ENCODE results near the gene SLC5A9. TPM values are rescaled to one million over a fixed set of nuclear protein-coding genes. Genes with fewer than 3 reads are reported as not detected.

Gene SLC5A9
- total RNA-seq, 2 donors from 2014 or later, result not detected

DNA sequence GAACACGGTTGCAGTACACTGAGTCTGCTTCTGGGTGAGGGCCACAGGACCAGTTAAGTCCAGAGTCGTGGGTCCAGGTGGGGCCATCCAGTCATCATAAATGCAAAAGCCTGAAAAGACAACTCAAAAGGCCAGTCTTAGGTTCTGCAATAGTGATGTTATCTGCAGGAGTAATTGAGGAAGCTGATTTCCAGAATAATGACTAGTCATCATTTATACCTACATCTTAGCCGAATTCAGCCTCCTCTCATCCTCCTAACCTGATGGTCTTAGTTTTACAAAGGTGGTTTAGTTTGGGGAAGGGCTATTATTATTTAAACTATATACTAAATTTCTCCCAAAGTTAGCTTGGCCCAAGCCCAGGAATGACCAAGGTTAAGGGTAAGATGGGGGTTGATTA, 23.5 kb upstream of the SLC5A9 start:
- Histone ChIP-seq H3K4me3 (no peak overlapping the region), H3K9me3 (no peaks in the 10 kb centered on the region), H3K27ac (no peak overlapping the region), H3K27me3 (replicated peaks; ENCODE audit: insufficient read depth) (no peaks in the 10 kb centered on the region), H3K36me3 (no peaks in the 10 kb centered on the region), H3K4me1 (ENCODE audit: control insufficient read depth in 1 of 2, low read depth in 2 of 2) (no peaks in the 10 kb centered on the region)
- ATAC-seq (ENCODE audit: insufficient number of reproducible peaks, low FRiP score, low read depth), result no peak
- no peak for DNase-seq (ENCODE audit: low spot score)
- no peak for TF ChIP-seq CTCF (IDR thresholded peaks at IDR 0.05)

GRCh38 chr1:48200166-48200900, 22.2 kb upstream of the SLC5A9 start:
- no peak for TF ChIP-seq CTCF (IDR thresholded peaks at IDR 0.05)
- H3K36me3 ChIP-seq, result no peaks in the 10 kb centered on the region
- H3K27me3 ChIP-seq (replicated peaks; ENCODE audit: insufficient read depth), result no peaks in the 10 kb centered on the region
- DNase-seq (ENCODE audit: low spot score) (no peak), ATAC-seq (ENCODE audit: insufficient number of reproducible peaks, low FRiP score, low read depth) (no peak)
- H3K4me3 ChIP-seq, result no peak overlapping the region
- H3K4me1 ChIP-seq (ENCODE audit: control insufficient read depth in 1 of 2, low read depth in 2 of 2), result no peaks in the 10 kb centered on the region
- no peaks in the 10 kb centered on the region for H3K9me3 ChIP-seq
- no peak overlapping the region for H3K27ac ChIP-seq

DNA sequence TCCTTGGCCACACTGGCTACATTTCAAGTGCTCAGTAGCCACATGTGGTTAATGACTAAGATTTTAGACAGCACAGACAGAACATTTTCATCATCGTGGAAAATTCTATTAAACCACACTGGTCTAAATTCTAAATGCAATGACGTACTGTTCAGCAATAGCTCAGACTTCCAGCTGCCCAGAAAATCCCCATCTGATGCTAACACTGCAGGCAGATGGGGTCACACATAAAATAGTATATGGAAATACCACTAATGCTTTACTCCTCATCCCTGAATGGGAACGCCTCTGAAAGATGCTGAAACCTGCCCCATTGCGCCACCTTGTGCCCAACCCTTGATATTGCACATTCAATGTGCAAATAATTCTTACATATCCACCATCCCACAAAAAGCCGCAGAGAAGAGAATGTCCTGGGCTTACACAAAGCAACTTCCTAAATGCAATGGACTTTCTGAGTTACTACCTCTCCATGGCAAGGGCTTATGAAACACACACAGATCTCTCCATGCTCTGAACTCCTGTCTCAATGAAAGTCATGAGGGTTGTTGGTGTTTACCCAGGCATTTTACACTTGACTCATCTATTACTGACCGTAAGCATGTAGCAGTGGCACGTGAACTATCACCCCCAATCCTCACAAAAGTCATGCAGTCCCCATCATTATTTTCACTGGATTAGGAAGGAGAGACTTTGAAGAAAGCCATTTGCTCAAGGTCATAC, 20.3 kb upstream of the SLC5A9 start:
- Histone ChIP-seq H3K4me3 (no peak overlapping the region), H3K27ac (no peak overlapping the region), H3K9me3 (no peaks in the 10 kb centered on the region), H3K27me3 (replicated peaks; ENCODE audit: insufficient read depth) (no peaks in the 10 kb centered on the region), H3K36me3 (no peaks in the 10 kb centered on the region), H3K4me1 (ENCODE audit: control insufficient read depth in 1 of 2, low read depth in 2 of 2) (no peaks in the 10 kb centered on the region)
- peak; percentile 84 for TF ChIP-seq CTCF (IDR thresholded peaks at IDR 0.05)
- ATAC-seq (ENCODE audit: insufficient number of reproducible peaks, low FRiP score, low read depth) (peak; percentile 79), DNase-seq (ENCODE audit: low spot score) (no peak)

GRCh38 chr1:48203287-48203900, 19.1 kb upstream of the SLC5A9 start:
- TF ChIP-seq CTCF (IDR thresholded peaks at IDR 0.05), result peak; percentile 64
- Histone ChIP-seq H3K27ac (no peak overlapping the region), H3K27me3 (replicated peaks; ENCODE audit: insufficient read depth) (no peaks in the 10 kb centered on the region), H3K36me3 (no peaks in the 10 kb centered on the region), H3K9me3 (no peaks in the 10 kb centered on the region), H3K4me3 (no peak overlapping the region), H3K4me1 (ENCODE audit: control insufficient read depth in 1 of 2, low read depth in 2 of 2) (no peaks in the 10 kb centered on the region)
- no peak for DNase-seq (ENCODE audit: low spot score)
- ATAC-seq (ENCODE audit: insufficient number of reproducible peaks, low FRiP score, low read depth), result no peak

- Histone ChIP-seq H3K4me3 (no peak overlapping the region), H3K4me1 (ENCODE audit: control insufficient read depth in 1 of 2, low read depth in 2 of 2) (no peaks in the 10 kb centered on the region), H3K27me3 (replicated peaks; ENCODE audit: insufficient read depth) (no peaks in the 10 kb centered on the region), H3K9me3 (no peaks in the 10 kb centered on the region), H3K27ac (no peak overlapping the region), H3K36me3 (no peaks in the 10 kb centered on the region)
- TF ChIP-seq CTCF (IDR thresholded peaks at IDR 0.05), result no peak
- ATAC-seq (ENCODE audit: insufficient number of reproducible peaks, low FRiP score, low read depth), result no peak
- no peak for DNase-seq (ENCODE audit: low spot score)
Observed at GRCh38 chr1:48205522-48205921, 17.0 kb upstream of the SLC5A9 start.

Measured in thoracic aorta (tissue), 2 donors.